Pons (tissue), 1 donor: Measurements from ENCODE around the gene TNS1.

Source experiments
- DNase-seq: peaks from one replicate; pipeline ENCODE4 v3.0.0-alpha.2; 2016; ENCODE audit warnings: low spot score

The TNS1 gene

DNA sequence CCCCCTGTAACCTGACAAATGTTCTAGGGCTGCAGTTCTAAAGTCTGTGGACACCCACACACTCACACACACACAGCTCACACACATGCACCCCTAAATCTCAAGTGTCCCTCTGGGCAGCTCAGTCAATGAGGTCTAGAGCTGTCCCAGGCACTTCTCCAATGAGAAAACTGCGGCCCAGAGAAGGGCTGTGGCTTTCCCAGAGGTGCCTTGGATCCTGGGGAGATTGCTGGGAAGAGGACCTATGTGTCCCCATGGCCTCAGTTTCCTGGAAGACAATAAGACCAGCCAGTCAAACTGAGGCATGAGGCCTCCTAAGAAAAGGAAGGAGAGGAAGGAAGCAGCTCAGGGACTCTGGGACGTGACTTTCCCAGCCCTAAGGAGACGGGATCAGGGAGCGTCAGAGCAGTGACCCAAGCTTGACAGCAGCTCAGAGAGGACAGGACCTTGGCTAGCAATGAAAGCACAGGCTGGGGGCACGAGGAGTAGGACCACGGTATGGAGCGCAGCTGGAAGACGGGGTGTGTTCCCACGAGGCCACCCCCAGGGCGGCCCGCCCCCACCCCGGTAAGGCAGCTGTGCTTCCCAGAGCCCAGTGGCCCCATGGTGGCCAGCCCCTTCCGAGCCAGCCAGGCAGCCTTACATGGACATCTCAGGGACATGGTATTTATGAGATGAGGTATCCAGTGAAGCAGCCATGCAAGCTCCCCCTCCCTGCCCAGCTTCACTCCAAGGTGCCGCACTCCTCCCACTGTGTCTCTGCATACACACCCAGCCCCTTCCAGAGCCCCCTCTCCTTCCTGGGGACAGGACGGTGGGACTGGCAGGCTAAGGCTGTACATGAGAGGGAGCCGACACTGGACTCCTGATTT is 46.0 kb downstream of the TNS1 start:
- DNase-seq = no peak

DNA sequence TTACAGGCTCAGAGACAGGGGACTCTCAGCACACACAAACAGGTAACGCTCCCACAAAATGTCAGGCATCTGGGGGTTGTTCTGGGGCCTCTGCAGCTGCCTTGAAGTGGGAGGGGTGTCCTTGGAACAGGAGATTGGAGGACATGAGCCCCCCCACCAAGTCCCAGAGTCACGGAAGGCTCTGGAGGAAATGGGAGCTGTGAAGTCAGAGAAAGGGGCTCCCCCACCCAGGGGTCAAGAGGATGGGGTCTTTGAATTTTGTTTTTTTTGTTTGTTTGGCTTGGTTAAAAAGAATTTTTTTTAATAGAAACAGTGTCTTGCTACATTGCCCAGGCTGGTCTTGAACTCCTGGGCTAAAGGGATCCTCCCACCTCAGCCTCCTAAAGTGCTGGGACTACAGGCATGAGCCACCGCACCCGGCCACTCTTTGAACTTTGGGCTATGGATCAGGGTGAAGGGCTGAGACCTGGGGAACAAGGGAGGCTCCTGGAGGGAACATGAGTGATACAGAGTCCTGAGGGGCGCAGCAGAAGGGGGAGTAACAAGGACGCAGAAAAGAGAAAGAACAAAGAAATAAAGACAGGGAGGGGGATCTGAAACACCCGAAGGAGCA is 46.8 kb downstream of the TNS1 start:
- no peak for DNase-seq

DNA sequence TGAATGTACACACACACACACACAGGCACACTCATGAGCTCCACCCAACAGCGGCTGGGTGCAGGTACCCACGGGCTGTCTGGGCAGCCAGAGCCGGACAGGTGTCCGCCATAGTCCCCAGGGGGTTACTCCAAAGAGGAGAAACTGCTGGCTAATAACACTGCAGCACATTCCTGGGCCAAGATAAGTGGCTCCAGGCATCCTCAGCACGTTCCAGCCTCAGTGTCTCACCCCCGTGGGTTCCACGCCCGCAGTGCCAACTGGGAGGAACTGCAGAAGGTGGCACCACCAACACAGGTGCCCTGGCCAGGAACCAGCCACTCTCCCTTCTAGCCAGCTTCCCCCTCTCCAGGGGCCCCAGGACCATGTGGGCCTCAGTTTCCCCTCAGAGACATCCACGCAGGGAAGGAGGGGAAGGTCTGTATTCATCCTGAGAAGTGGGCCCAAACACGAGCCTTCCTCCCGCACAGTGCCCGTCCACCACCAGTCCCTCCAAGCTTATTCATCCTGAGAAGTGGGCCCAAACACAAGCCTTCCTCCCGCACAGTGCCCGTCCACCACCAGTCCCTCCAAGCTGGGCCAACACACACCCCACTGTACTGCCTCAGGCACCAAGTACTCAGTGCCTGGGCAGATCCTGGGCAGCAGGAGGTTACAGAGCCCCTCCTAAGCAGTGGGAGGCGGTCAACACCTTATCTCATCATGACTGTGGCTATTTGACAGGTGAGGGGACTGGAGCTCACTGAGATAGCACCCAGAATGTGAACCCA is 47.6 kb downstream of the TNS1 start:
- no peak for DNase-seq

DNA sequence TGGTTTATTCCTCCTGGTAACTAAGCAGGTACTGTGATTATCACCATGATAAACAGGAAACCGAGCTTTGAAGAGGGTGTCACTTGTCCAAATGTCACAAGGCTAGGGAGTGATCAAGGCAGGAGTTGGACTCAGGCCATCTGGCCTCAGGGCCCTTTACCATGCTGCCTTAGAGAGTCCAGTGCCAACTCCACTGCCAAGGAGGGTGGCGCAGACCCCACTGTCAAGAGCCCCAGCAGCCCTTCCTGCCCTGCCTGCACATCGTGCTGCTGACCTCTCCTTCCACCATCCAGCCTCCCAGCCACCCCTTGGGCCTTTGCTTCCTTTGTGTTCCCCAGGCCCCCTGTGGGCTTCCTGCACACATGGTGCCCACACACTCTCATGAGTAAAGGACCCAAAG is 48.3 kb downstream of the TNS1 start:
- DNase-seq = no peak

DNA sequence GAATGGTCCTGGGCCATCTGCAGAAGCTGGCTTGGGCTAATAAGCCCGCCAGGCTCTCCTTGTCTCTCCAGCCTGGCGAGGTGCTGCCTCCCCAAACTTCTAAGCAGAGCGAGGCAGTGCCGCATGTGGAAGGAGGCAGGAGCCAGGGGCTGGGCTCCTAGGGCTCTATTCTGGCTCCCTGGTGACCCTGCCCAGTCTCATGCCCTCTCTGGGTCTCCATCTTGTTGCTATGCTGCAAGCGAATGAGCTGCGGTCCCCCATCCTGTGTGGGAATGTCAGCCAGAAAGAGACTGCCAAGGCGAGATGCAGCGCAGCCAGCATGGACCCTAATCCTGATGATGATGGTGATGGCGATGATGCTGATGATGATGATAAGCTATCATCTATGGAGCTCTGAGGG is 48.7 kb downstream of the TNS1 start:
- DNase-seq = no peak

DNA sequence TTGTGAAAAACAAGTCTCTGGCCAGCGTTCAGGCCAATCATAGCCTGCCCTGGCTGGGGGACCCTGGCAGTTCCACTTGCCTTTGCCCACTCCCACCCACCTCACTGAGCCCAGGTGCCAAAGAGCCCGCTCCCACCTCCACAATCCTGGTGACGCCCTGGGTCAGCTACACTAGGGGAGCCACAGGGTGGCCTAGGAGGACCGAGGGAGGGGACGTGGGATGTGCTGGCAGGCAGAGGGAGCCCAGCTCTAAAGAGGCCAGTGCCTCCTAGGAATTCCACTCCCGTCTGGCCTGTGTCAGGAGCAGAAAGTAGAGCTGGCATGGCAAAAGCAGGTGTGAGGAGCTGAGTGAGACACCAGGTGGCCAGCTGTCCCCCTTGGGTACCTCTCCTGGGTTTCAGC is 49.3 kb downstream of the TNS1 start:
- DNase-seq = no peak

DNA sequence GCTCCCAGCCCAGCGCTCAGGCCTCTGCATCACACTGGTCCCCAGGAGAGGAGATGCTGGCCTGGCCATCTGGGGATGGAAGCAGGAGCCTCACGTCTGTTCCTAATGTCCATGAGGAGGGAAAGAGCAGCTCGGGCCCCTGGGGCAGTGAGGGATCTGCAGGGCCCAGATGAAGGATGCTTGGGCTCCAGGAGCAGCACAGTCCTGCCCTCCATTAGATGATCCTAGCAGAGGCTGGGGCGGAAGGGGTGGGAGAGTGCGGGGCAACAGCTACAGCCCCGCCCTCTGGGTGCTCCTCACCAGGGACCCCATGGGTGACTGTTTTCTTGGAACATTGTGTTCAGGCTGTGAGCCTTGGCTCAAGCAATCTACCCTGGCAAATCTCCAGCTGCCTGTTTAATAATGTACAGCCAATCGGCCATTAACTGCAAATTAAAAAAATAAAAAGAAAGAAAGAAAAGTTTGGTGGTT is 49.7 kb downstream of the TNS1 start:
- DNase-seq = no peak

DNA sequence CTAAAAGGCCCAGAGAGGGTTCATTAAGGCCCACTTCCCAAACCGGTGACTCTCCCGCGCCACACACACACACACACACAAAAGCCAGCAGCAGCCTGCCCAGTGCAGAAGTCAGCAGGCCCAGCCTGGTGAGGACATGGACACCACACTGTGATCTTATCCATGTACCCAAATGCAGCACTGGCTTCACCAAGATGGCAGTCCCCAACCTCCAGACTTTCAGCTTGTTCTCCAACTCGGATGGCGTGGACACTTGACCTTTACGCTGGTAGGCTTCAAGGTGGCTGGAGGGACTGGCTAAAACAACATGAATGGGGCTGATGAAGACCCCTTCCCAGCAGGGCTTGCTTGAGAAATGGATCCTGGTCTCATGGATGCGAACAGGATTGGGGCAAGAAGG is 50.4 kb downstream of the TNS1 start:
- DNase-seq = no peak

DNA sequence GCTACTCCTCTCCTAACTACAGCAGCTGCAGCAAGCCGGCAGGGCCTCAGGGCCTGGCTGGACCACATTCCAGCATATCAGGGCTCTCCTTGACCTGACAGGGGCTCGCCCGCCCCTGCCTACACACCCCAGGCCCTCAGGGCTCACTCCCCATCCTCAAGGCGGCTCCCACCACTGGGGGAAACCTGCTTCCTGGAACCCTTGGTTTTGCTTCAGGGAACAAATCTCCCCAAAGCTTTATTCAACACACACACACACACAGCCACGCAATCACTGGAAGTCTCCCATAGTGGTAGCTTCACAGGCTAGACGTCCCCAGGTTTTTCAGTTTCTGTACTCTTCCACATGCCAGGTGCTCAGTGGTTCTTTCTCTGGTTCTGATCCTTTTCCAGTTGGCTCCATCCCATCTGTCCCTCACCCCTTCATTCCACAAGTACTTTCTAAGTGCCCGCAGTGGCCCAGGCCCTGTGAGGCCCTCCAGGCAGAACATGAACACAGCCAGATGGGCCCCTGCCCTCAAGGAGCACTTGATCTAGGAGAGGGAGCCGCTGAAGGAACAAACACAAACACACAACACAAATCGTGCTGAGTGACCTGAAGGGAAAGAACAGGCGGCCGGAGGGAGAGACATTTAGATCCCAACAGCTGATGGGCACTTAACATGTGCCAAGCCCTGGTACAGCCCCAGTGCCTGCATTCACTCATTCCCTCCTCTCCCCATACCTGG is 51.1 kb downstream of the TNS1 start:
- no peak for DNase-seq

DNA sequence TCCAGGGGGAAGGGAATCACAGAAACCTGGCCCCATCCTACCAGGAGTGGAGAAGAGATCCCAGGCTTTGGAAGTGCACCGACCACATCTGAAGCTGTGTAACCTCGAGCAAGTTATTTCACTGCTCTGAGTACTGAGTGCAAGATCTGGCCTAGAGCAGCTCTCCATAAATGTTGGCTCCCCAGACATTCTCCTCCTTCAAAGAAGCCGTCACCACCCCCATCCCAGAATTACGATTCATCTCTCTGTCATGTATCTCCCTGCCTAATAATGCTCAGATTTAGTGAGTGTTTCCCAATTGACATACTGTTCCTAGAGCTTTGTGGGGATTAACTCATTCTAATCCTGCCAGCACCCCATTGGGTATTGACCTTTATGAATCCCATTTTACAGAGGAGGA is 51.7 kb downstream of the TNS1 start:
- no peak for DNase-seq

DNA sequence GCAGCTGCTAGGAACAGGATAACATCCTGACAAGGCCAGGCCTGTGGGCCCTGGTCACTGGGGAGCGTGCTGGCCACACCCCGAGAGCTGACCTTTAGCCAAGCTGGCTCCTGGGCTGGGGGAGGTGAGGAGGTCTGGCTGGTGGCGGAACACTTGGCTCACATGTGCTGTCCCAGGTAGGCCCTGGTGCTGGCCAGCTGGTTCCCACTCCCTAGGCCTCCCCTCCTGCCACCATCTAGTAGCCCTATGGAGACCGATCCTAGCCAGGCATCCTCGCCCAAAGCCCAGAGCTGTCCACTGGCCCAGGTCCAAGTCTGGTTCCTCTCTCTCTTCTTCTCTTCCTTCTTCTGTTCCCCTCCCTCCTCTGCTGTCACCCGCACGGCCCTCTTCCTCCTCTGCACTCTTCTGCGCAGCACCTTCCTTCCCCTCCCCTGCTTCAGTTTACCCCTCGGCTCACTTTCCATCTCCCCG is 52.4 kb downstream of the TNS1 start:
- DNase-seq = no peak

DNA sequence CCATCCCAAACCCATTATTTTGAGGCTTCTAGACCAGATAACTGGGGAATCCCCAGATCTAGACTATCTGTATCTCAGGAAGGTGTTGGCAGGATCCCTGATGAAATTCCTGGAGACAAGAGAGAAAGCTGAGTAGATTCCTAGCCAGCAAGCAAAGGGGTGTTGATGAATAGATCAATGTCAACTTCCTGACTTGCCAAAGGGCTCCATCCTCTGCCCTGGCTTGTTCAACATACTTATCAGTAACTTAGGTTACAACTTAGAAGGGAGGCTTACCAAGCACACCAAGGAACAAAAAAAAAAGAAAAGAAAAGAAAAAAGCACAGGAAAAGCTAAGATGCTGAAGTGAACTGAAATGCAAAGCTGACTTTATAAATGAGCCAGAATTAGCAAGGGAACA is 53.3 kb downstream of the TNS1 start:
- no peak for DNase-seq

DNA sequence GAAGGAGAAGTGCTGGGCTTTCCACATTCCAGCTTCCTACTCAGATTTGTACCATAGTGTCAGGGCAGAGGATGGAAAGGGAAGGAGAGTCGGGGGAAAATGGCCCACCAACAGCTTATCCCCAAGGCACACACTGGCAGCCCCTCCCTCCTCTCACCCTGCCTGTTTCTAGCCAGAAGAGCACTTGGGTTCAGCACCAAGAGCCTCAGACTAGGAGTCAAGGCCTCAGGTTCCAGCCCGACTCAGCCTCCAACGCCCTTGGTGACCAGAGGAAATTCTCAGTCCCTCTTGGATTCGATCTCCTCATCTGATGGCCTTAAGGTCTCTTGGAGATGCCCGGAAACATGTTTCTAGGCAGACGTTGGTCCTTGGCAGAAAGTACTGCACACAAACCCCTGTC is 53.9 kb downstream of the TNS1 start:
- no peak for DNase-seq

DNA sequence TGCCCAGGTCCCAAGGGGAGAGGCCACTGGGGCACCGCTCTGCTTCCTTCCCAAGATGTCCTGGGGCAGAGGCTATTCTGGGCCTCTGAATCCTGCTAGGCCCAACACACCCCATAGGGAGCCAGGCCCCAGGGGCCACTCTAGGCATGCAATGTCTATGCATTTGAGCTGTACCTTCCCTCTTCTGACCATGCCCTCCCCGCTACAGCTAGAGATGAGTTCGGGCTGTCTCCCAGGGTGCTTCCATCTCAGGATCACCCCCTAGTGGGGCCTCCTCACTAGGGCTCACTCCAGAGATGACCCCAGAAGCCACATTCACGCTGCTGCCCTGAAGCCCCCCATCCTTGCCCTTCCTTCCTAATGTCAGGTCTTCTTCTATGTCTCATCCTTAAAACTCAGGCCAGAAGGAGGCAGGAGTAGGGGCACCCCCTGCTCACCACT is 54.4 kb downstream of the TNS1 start:
- DNase-seq = no peak

DNA sequence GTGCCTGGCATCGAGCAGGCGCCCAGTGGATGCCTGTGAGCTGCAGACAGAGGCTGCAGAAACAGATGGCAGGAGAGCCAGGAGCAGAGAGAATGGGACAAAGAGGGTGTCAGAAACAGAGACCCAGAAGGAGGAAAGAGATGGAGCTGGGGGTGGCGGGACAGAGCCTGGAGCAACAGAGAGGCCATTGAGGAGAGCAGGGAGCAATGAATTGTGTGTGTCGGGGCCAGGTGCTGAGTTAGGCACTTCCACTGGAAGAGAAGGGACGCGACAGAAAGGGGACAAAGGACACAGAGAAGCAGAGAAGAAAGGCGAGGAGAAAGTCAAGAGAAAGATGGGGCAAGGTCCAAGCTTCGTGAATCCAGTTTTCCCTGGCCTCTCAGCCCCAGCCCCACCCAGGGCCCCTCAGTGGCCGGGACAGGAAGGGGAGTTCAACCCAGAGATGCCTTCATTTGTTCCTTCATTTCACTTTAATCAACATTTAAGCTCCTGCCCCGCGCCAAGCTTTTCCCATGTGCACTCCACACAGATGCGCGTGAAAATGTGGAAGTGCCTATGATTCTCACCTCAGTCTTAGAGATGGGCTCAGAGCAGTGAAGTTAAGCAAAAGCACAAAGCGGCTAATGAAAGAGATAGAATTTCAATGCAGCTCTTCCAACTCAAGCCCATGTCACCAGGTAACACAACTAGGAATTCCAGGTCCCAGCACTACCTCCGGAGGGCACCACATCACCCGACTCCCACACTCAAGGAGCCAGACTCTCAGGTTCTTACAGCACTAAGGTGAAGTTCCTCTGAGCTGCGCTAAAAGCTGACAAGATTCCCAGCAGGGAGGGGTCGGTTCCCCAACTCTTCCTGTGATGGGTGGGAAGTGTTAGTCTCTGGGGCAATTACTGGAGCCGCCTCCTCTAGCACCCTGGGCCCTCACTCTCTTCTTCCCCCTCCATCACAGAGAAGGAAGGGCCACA is 55.1 kb downstream of the TNS1 start:
- DNase-seq = peak; percentile 87

DNA sequence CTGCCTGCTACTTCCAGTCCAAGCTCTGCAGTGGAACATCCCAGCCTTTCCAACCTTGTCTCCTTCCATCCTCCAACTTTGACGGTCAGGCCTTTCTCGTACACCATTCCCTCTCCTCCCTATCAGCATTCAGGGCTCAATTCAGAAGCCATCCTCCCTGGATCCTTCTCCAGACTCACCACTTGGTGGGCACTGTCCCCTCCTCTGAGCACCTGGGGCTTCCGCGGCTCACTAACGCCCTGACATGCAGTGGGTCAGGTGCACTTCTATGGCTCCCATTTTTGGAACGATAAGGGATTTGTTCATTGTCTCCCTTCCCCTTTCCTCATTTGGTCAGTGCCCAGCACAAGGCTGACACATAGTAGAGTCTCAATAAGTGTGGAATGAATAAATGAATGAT is 56.7 kb downstream of the TNS1 start:
- no peak for DNase-seq

DNA sequence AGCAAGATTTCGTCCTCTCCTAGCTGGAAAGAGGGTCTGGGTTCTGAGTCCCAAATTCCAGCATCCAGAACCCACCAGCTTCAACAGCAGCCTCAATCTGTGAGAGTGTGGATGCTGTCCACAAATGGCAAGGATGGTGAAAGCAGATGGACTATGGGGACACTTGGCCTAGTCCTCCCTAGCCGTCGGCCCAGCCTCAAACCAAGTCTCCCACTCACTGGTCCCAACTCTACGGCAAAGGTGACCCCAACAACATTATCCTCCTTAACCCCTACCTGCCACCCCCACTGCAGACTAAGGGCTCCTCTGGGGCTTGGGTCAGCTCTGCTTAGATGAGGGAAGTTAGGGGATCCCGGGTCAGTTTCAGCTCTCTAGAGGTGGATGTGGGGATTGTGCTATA is 57.3 kb downstream of the TNS1 start:
- DNase-seq = no peak

DNA sequence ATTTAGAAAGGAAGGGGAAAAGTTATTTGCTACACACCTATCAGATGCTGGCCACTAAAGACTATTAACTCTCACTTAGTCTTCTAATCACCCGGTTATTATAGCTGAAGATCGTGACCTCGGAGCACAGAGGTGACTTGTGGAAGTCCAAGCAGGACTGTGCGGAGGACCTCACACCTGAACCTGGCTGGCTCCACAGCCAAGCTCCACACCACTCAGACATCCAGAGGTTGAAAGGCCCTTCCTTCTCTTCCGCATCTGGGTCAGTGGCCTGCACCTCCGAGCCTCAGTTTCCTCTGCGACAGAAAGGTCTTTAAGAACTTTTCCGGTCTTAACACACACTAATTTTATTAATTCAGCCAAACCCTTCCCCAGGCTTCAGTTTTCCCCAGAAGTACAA is 57.9 kb downstream of the TNS1 start:
- DNase-seq = no peak

DNA sequence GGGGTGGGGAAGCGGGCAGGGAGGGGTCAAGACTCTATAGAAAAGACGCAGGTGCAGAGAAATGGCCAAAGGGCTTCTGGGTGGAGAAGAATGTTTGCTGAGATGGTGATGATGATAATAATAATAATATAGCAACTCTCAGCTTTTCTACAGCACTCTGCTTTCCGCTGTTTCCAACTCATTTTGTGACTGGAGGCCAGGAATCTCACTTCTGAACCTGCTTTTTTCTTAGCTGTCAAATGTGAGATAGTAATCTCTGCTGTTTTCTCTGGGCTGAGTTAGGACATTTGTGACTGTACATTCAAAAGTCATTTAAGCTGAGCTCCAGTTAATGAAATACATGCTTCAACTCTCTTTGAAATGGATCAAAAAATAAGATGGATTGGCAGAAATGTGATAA is 58.4 kb downstream of the TNS1 start:
- no peak for DNase-seq

DNA sequence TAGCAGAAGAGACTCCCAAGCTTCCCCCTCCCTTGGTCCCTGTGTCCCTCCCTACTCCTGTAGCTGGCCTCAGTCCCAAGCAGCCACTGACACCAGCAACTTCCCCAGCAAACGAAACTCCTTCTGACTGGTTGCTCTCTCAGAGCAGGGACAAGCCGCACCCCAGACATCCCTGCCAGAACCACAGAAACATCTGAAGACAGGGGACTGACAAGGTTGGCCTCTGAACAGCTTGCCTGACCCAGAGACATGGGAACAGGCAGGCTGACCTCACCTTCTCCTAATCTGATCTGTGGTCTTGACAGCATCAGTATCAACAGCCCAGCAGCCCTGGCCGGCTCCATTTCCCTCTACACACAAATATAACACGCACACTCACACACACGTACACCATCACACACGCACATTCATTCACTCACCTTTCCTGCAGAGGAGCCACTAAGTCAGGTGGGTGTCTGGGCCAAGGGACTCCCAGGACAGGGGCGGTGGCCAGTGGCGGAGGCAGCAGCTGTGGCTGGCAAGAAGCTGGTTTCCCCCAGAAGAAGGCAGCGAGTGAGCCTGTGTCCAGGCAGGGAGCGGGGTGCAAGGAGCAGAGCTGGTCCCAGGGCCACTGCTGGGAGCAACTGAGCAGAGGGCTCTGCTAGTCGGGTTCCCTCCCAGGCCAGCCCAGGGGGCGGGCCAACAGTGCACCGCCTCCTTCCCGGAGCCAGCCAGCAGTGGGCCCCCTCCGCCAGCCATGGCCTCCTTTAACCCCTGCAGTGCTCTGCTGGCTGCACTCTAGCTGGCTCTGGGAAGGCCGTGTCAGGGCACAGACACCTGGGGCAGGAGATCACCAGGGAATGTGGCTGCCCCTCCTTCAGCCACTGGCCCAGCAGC is 59.1 kb downstream of the TNS1 start:
- peak; percentile 83 for DNase-seq
